IPS DF 19.7 (cell line): ENCODE results near the gene HEPH.
"Not testable (repeated sequence)": the region's sequence is repeated elsewhere in the genome, so short reads cannot be mapped to it uniquely, and the experiment has no call there.

Source experiments
- DNase-seq: peaks from one replicate; pipeline ENCODE4 v3.0.0-alpha.2; 2013; ENCODE audit warnings: low read depth, low spot score

HEPH gene

GRCh38 chrX:66221856-66222255, 57.8 kb downstream of the HEPH start:
- no peak for DNase-seq

- DNase-seq = no peak
These were observed 68.2 kb downstream of the HEPH start for GRCh38 chrX:66232296-66232695.

GRCh38 chrX:66233209-66233608, 69.2 kb downstream of the HEPH start:
- DNase-seq = no peak

GRCh38 chrX:66233904-66234303, 69.9 kb downstream of the HEPH start:
- not testable (repeated sequence) for DNase-seq

GRCh38 chrX:66255359-66255967, 91.4 kb downstream of the HEPH start:
- DNase-seq = no peak

- no peak for DNase-seq
These were observed 98.8 kb downstream of the HEPH start for GRCh38 chrX:66262807-66263206.
